H1 (cell line): Measurements from ENCODE around the gene OR51V1. TPM values are rescaled to one million over a fixed set of nuclear protein-coding genes. Genes with fewer than 3 reads are reported as not detected.

Experiments
- CTCF ChIA-PET: fragments of 300-600 bp; sonication (Branson Sonifier 250); formaldehyde crosslinking; loops from one replicate; lab custom pipeline; 2021; ENCODE audit not compliant: partially characterized antibody; lab: Charles Lee
- POLR2A ChIA-PET: fragments of 300-600 bp; sonication (Branson Sonifier 250); formaldehyde crosslinking; loops from one replicate; lab custom pipeline; 2021; ENCODE audit warnings: inconsistent platforms; ENCODE audit not compliant: partially characterized antibody; lab: Charles Lee
- DNase-seq, 2 experiments: peaks; one replicate each; pipeline versions ENCODE4 v3.0.0 to v3.0.0-alpha.2; 2010 to 2022; ENCODE audit warnings: low spot score in 2 of 2, low read depth in 1 of 2, mixed read lengths in 1 of 2
- FAIRE-seq: peaks from 2 replicates; lab custom pipeline; 2011; peaks lifted over from hg19 to GRCh38; lab: Jason Lieb, UNC
- H2AFZ ChIP-seq: 2 replicates; pipeline ENCODE4 v1.8.1; 2012; ENCODE audit warnings: low read length, inconsistent platforms
- H2AK5ac ChIP-seq: 2 replicates; pipeline ENCODE4 v1.6.1; 2013; ENCODE audit warnings: low read depth, low read length
- H2BK120ac ChIP-seq: replicated peaks from 2 replicates; pipeline ENCODE3; 2013; ENCODE audit warnings: low read depth, low read length, inconsistent platforms
- H2BK12ac ChIP-seq: 2 replicates; pipeline ENCODE4 v1.6.1; 2013; ENCODE audit warnings: low read depth, low read length
- H2BK15ac ChIP-seq: 2 replicates; pipeline ENCODE4 v1.6.1; 2013; ENCODE audit warnings: low read length
- H2BK20ac ChIP-seq: 2 replicates; pipeline ENCODE4 v1.6.1; 2013; ENCODE audit warnings: low read length
- H2BK5ac ChIP-seq: 2 replicates; pipeline ENCODE4 v1.6.1; 2013; ENCODE audit warnings: low read depth, low read length
- H3K14ac ChIP-seq: 2 replicates; pipeline ENCODE4 v1.6.1; 2013; ENCODE audit warnings: inconsistent platforms; ENCODE audit not compliant: insufficient read length
- H3K18ac ChIP-seq: 2 replicates; pipeline ENCODE4 v1.6.1; 2013; ENCODE audit warnings: low read length; ENCODE audit errors: extremely low read depth
- H3K23ac ChIP-seq: 2 replicates; pipeline ENCODE4 v1.6.1; 2013; ENCODE audit warnings: inconsistent platforms; ENCODE audit not compliant: insufficient read length
- H3K23me2 ChIP-seq: 2 replicates; pipeline ENCODE4 v1.6.1; 2013; ENCODE audit warnings: low read depth, low read length
- H3K27ac ChIP-seq: 2 replicates; pipeline ENCODE4 v1.6.1; 2011; ENCODE audit warnings: low read depth, low read length, inconsistent platforms
- H3K27me3 ChIP-seq, 4 experiments: replicated peaks in 1 of 4; 1 replicate in 1 of 4; 2 replicates in 3 of 4; pipeline versions ENCODE4 v1.6.1 to v1.8.1; 2011 to 2013; ENCODE audit warnings: low read length in 3 of 4, mild to moderate bottlenecking in 3 of 4, inconsistent platforms in 2 of 4, mixed read lengths in 2 of 4, moderate library complexity in 1 of 4; ENCODE audit not compliant: control insufficient read depth in 3 of 4, insufficient read depth in 3 of 4; ENCODE audit errors: extremely low read depth in 1 of 4
- H3K36me3 ChIP-seq, 4 experiments: 2 replicates each; pipeline versions ENCODE4 v1.6.1 to v1.8.1; 2011 to 2013; ENCODE audit warnings: mild to moderate bottlenecking in 4 of 4, low read length in 3 of 4, moderate library complexity in 2 of 4, control low read depth in 1 of 4, inconsistent platforms in 1 of 4; ENCODE audit not compliant: insufficient read depth in 4 of 4, control insufficient read depth in 2 of 4
- H3K4ac ChIP-seq: replicated peaks from 2 replicates; pipeline ENCODE3; 2013; ENCODE audit warnings: low read length, low read depth, mixed read lengths, inconsistent platforms; ENCODE audit not compliant: insufficient read length
- H3K4me1 ChIP-seq, 4 experiments: replicated peaks in 1 of 4; 1 replicate in 1 of 4; 2 replicates in 3 of 4; pipeline versions ENCODE4 v1.6.1 to v1.8.1; 2011 to 2013; ENCODE audit warnings: low read length in 3 of 4, inconsistent platforms in 2 of 4, mixed read lengths in 1 of 4; ENCODE audit not compliant: insufficient read depth in 4 of 4, control insufficient read depth in 3 of 4
- H3K4me2 ChIP-seq, 2 experiments: 2 replicates each; pipeline versions ENCODE4 v1.6.1 to v1.8.1; 2011 to 2013; ENCODE audit warnings: low read depth in 2 of 2, low read length in 2 of 2, control low read depth in 1 of 2, inconsistent platforms in 1 of 2, mild to moderate bottlenecking in 1 of 2; ENCODE audit not compliant: insufficient read depth in 1 of 2
- H3K4me3 ChIP-seq, 4 experiments: fragments of 200-600, 300-600 bp in 1 of 4; sonication (generic), shearing (Covaris generic), sonication (Bioruptor Twin) in 1 of 4; 2 replicates each; pipeline versions ENCODE4 v1.5.1 to v1.8.1; 2011 to 2016; ENCODE audit warnings: low read length in 4 of 4, low read depth in 3 of 4, control low read depth in 2 of 4, inconsistent platforms in 2 of 4, mild to moderate bottlenecking in 2 of 4, mixed read lengths in 1 of 4, moderate library complexity in 1 of 4; ENCODE audit not compliant: insufficient read depth in 2 of 4; ENCODE audit errors: extremely low read depth in 1 of 4
- H3K56ac ChIP-seq: replicated peaks from 2 replicates; pipeline ENCODE3; 2013; ENCODE audit warnings: low read depth, mild to moderate bottlenecking, mixed read lengths, low read length, inconsistent platforms; ENCODE audit not compliant: insufficient read length
- H3K79me1 ChIP-seq: 2 replicates; pipeline ENCODE4 v1.6.1; 2013; ENCODE audit warnings: low read depth, low read length, control low read depth
- H3K79me2 ChIP-seq, 2 experiments: 2 replicates each; pipeline versions ENCODE4 v1.6.1 to v1.8.1; 2012 to 2013; ENCODE audit warnings: low read length in 2 of 2, mild to moderate bottlenecking in 2 of 2, inconsistent platforms in 1 of 2; ENCODE audit not compliant: insufficient read depth in 2 of 2, control insufficient read depth in 1 of 2
- H3K9ac ChIP-seq, 4 experiments: replicated peaks in 1 of 4; 1 replicate in 1 of 4; 2 replicates in 3 of 4; pipeline versions ENCODE4 v1.6.1 to v1.8.1; 2011 to 2013; ENCODE audit warnings: low read depth in 3 of 4, low read length in 3 of 4, control low read depth in 2 of 4, mild to moderate bottlenecking in 2 of 4, moderate library complexity in 2 of 4, inconsistent platforms in 1 of 4; ENCODE audit errors: extremely low read depth in 1 of 4
- H3K9me3 ChIP-seq, 2 experiments: 2 replicates each; pipeline versions ENCODE4 v1.6.1 to v1.8.1; 2012 to 2013; ENCODE audit warnings: mild to moderate bottlenecking in 2 of 2, moderate library complexity in 2 of 2, control low read depth in 1 of 2, inconsistent platforms in 1 of 2, low read depth in 1 of 2, low read length in 1 of 2, mixed read lengths in 1 of 2; ENCODE audit not compliant: insufficient read depth in 2 of 2
- H4K20me1 ChIP-seq, 2 experiments: replicated peaks in 1 of 2; 2 replicates each; pipeline versions ENCODE3 to v1.8.1; 2011 to 2013; ENCODE audit warnings: inconsistent platforms in 2 of 2, low read length in 2 of 2, mild to moderate bottlenecking in 1 of 2; ENCODE audit not compliant: insufficient read depth in 2 of 2, control insufficient read depth in 1 of 2
- H4K5ac ChIP-seq: 2 replicates; pipeline ENCODE4 v1.6.1; 2013; ENCODE audit warnings: low read length, low read depth, mixed read lengths, inconsistent platforms; ENCODE audit not compliant: insufficient read length
- H4K8ac ChIP-seq: 2 replicates; pipeline ENCODE4 v1.8.0; 2013; ENCODE audit warnings: mild to moderate bottlenecking, moderate library complexity, low read length, inconsistent platforms; ENCODE audit not compliant: insufficient read depth; ENCODE audit errors: extremely low read depth
- H4K91ac ChIP-seq: replicated peaks from 2 replicates; pipeline ENCODE3; 2013; ENCODE audit warnings: low read length, mixed read lengths, inconsistent platforms; ENCODE audit not compliant: insufficient read length
- ASH2L ChIP-seq: fragments of 200-600, 300-600 bp; sonication (generic); IDR thresholded peaks from one replicate; pipeline ENCODE4 v1.7.1; 2017; ENCODE audit warnings: low read length
- BCL11A ChIP-seq, 2 experiments: IDR thresholded peaks; one replicate each; pipeline ENCODE4 v1.6.1; 2011; ENCODE audit warnings: low read depth in 2 of 2, low read length in 2 of 2, mild to moderate bottlenecking in 2 of 2
- CHD1 ChIP-seq: IDR thresholded peaks from 2 replicates; pipeline ENCODE4 v1.6.1; 2012; ENCODE audit warnings: low read depth, low read length, improper control_type of control experiment
- CREB1 ChIP-seq: IDR thresholded peaks from 2 replicates; pipeline ENCODE4 v1.6.1; 2012; ENCODE audit warnings: inconsistent platforms
- CTBP2 ChIP-seq: IDR thresholded peaks from 2 replicates; pipeline ENCODE4 v1.7.0; 2011; ENCODE audit warnings: borderline replicate concordance, mild to moderate bottlenecking, moderate library complexity, mixed read lengths, low read length; ENCODE audit not compliant: insufficient read depth, insufficient read length
- GTF2F1 ChIP-seq: IDR thresholded peaks from 2 replicates; pipeline ENCODE4 v1.6.1; 2012; ENCODE audit warnings: low read depth, low read length, improper control_type of control experiment, borderline replicate concordance
- HDAC2 ChIP-seq, 2 experiments: fragments of 300-600 bp in 1 of 2; sonication (generic) in 1 of 2; IDR thresholded peaks; 2 replicates each; pipeline ENCODE4 v1.6.1; 2011 to 2012; ENCODE audit warnings: low read depth in 2 of 2, low read length in 2 of 2, mild to moderate bottlenecking in 2 of 2, moderate library complexity in 2 of 2, borderline replicate concordance in 1 of 2, inconsistent platforms in 1 of 2
- MAFK ChIP-seq: IDR thresholded peaks from 2 replicates; pipeline ENCODE4 v1.6.1; 2012; ENCODE audit warnings: low read depth, mild to moderate bottlenecking, improper control_type of control experiment, low read length
- POLR2A ChIP-seq, 2 experiments: IDR thresholded peaks; 1 replicate in 1 of 2; 2 replicates in 1 of 2; pipeline ENCODE4 v1.6.1; 2011; ENCODE audit warnings: low read depth in 2 of 2, low read length in 2 of 2, mild to moderate bottlenecking in 2 of 2; ENCODE audit errors: control extremely low read depth in 1 of 2
- POLR2AphosphoS5 ChIP-seq: IDR thresholded peaks from 2 replicates; pipeline ENCODE4 v1.6.1; 2011; ENCODE audit warnings: low read depth, low read length
- SP2 ChIP-seq: IDR thresholded peaks from 2 replicates; pipeline ENCODE4 v1.6.1; 2012; ENCODE audit warnings: mild to moderate bottlenecking, low read length, inconsistent platforms
- WGBS, 2 experiments: shearing (Covaris generic) in 1 of 2; methylation state at CpG; one replicate each; pipeline versions ENCODE4 v1.1.6 to v1.1.7; 2013 to 2015; ENCODE audit warnings: low lambda C conversion rate in 2 of 2, mixed read lengths in 2 of 2, inconsistent platforms in 1 of 2, low coverage in 1 of 2, missing lambda C conversion rate in 1 of 2; ENCODE audit not compliant: insufficient replicate concordance in 2 of 2, insufficient coverage in 1 of 2, insufficient read length in 1 of 2; ENCODE audit errors: extremely low coverage in 1 of 2, missing lambda C conversion rate in 1 of 2; 5-methylcytosine and 5-hydroxymethylcytosine counted together
- polyA plus RNA-seq, 7 experiments: library from polyadenylated mRNA; depleted of rRNA in 3 of 7; stranded (reverse) in 5 of 7; unstranded in 2 of 7; fragments of >200 nt in 5 of 7; fragments of 200-250 nt in 2 of 7; gene quantifications; 1 replicate in 5 of 7; 2 replicates in 1 of 7; 4 replicates in 1 of 7; pipeline versions ENCODE4 v1.2.1 to v1.2.3, GENCODE V29; 2011 to 2013; ENCODE audit warnings: missing spikeins in 2 of 7, mixed read lengths in 2 of 7
- total RNA-seq: library from RNA; stranded (reverse); fragmentation: NEBNext Ultra II Directional; extraction: Animal tissue kit (Norgen Biotek cat#: 25700); gene quantifications from 2 replicates; pipeline ENCODE4 v1.2.1, GENCODE V29; 2021

Gene OR51V1
- total and polyA plus RNA-seq, 2 of the 8 experiments (the other 6 are each of a cell fraction or from before 2014, with no cell fraction given), result not detected

DNA sequence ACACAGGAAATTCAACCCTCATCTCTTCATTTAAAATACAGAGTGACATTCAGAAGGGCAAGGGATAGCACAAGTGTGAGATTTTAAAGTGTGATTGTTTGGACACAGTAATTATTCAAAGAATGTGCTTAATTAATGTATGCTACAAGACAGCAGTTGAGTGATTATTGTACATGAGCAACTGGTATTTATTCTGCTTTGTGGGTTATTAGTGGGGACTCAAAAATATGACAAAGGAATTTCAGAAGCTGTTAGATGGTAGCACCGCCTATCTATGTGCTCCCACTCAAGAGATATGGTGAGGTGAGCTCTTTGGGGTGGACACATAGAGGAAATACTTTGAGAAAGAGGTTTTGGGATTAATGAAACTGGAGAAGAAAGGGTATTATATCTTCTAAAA lies 39.6 kb upstream of the OR51V1 start:
- no peaks in the 10 kb centered on the region; the same call in 1 of the 2 replicates for H3K23me2 ChIP-seq
- ChIA-PET POLR2A (no interaction called here), CTCF (interaction anchor here (1.2 to 1.6 kb wide), 3 partner anchors 10 to 32 kb away, joined by 3 to 4 read pairs (median 4); no protein-coding TSS in a partner anchor)
- H3K9me3 ChIP-seq, result no peaks in the 10 kb centered on the region
- FAIRE-seq (no peak), DNase-seq (no peak)
- no peak overlapping the region for H2BK120ac ChIP-seq
- H2BK12ac ChIP-seq, result no peak overlapping the region
- no peaks in the 10 kb centered on the region for H3K79me1 ChIP-seq
- no peaks in the 10 kb centered on the region for H3K4me1 ChIP-seq
- H3K18ac ChIP-seq, result no peak overlapping the region
- H3K4me3 ChIP-seq, result no peak overlapping the region
- no peak overlapping the region for H3K4ac ChIP-seq
- no peak overlapping the region for H2AK5ac ChIP-seq
- no peak overlapping the region for H2BK5ac ChIP-seq
- no peak overlapping the region for H4K8ac ChIP-seq
- no peaks in the 10 kb centered on the region for H3K27me3 ChIP-seq
- H4K20me1 ChIP-seq, result no peaks in the 10 kb centered on the region
- no peak overlapping the region for H2BK15ac ChIP-seq
- no peak overlapping the region for H3K9ac ChIP-seq
- H2AFZ ChIP-seq, result no peak overlapping the region
- no peak overlapping the region for H3K56ac ChIP-seq
- 82% methylated on average over 1 of the region's 1 CpG; no CpG with 5 or more reads in 1 of the 2 experiments for WGBS, 2 experiments
- H3K27ac ChIP-seq, result no peak overlapping the region
- H3K36me3 ChIP-seq, result no peaks in the 10 kb centered on the region
- H3K23ac ChIP-seq, result no peak overlapping the region
- H3K4me2 ChIP-seq, result no peak overlapping the region
- H3K79me2 ChIP-seq, result no peaks in the 10 kb centered on the region
- H3K14ac ChIP-seq, result no peak overlapping the region
- H4K91ac ChIP-seq, result no peak overlapping the region
- H4K5ac ChIP-seq, result no peak overlapping the region
- H2BK20ac ChIP-seq, result no peak overlapping the region
- no peak for TF ChIP-seq GTF2F1
- no peak for TF ChIP-seq MAFK
- TF ChIP-seq SP2, result no peak
- no peak for TF ChIP-seq CHD1
- no peak for TF ChIP-seq POLR2A (IDR thresholded peaks at IDR 0.05; ENCODE audit: control extremely low read depth in 1 of 2, low read depth in 2 of 2, low read length in 2 of 2)
- TF ChIP-seq POLR2AphosphoS5, result no peak
- no peak for TF ChIP-seq CTBP2
- no peak for TF ChIP-seq BCL11A (IDR thresholded peaks at IDR 0.05; ENCODE audit: low read depth in 2 of 2, low read length in 2 of 2)
- TF ChIP-seq HDAC2 (IDR thresholded peaks at IDR 0.05; ENCODE audit: borderline replicate concordance in 1 of 2, low read depth in 2 of 2, low read length in 2 of 2), result no peak
- TF ChIP-seq ASH2L, result no peak
- no peak for TF ChIP-seq CREB1
